ENCODE results near the gene AXDND1. TPM values are rescaled to one million over a fixed set of nuclear protein-coding genes. Genes with fewer than 3 reads are reported as not detected.

The AXDND1 gene
- total RNA-seq, 1 donor from 2014 or later = not detected

DNA sequence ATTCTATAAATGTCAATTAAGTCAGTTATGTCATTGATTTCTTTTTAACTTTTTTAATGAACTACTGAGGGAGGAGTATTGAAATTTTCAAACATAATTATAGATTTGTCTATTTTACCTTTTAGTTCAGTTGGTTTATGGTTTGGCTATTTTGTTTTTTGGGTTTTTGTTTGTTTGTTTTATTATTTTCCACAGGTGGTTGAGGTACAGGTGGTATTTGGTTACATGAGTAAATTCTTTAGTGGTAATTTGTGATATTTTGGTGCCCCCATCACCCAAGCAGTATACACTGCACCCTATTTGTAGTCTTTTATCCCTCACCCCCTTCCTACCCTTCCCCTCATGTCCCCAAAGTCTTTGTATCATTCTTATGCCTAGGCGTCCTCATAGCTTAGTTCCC is 235.3 kb downstream of the AXDND1 start:
- intact Hi-C loops (cut with DNase I) = no loop called here
- DNase-seq (ENCODE audit: low spot score) = no peak

Other genes with a start within 250 kb of the AXDND1 start
- 14.1 TPM for gene ABL2, start 136.3 kb upstream of the AXDND1 start, total RNA-seq
- 9.8 TPM for gene SOAT1, start 72.2 kb upstream of the AXDND1 start, total RNA-seq
- not detected for gene NPHS2, start 210.0 kb downstream of the AXDND1 start, total RNA-seq
- gene TDRD5, start 225.9 kb downstream of the AXDND1 start, total RNA-seq = not detected

Measured in cardiac septum (tissue), 1 donor.